ENCODE results near the gene SLC27A4. TPM values are rescaled to one million over a fixed set of nuclear protein-coding genes. Genes with fewer than 3 reads are reported as not detected.

The SLC27A4 gene
- total RNA-seq, 1 experiment from 2014 or later, result 68.4 TPM

DNA sequence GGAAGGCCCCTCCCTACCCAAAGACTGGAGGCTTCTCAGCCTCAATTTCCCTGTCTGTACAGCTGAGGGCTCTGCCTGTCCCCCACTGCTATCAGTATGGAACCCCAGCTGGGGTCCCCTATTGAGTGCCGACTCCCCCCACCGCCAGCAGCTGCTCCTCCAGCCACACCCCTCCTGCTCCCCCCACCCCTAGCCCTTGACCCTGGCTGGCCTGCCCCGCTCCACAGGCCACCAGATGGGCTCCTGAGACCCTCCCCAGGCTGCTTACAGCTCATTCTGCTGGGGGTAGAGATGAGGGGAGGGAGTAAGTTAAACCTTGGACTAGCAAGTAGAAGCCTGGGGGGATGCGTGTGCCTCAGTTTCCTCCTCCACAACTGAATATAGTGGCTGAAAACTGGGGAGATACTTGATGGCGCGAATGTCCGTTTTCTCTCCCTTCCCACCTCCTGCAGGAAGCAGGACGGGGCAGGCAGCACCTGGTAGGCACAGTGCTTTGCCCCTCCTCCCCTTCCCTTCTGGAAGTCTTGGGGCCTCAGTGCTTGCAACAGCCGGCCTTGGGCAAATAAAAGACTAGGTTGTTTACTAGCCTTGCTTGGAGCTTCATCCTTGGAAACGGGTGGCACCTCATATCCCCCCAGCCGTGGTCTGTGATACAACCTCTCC is 50.0 kb downstream of the SLC27A4 start:
- no peak for DNase-seq (ENCODE audit: low read depth)

DNA sequence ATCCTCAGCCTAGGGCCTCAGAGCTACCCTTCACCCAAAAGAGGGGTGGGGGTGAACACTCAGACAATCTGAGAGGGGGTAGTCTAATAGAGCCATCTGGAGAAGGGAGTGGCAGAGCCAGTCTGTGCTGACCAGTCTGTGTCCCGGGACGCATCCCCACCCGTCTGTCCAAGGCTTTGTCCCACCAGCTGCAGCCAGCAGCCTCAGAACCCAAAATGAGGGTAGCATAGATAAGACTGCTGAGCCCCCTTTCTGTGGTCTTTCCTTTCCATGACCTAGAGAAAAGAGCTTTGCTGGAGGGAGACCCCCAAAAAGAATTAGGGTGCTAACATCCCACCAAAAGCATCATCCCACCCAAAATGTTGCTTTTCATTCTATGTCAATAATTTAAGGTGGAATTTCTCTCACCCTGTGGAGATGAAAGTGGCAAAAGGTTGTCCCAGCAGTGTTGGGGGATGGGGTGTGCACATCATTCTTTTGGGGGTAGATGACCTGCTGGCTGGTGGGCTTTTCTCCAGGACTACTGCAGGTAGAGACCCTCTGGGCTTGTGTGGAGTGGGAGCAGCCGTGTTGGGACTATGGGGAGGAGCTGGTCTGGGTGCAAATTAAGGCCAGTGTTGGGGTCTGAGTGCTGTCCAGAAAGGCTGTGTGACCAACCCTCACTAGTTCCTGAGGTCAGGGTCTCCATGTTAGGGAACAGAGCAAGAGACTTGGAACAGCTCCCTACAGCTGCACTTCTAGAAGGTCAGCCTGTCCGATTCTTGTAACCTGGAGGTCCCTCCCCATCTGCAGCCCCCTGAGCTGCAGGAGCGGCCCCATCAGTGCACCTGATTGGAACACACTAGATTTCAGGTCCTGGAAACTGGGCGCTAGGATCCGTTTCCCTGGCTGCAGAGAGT is 50.7 kb downstream of the SLC27A4 start:
- no peak for DNase-seq (ENCODE audit: low read depth)

DNA sequence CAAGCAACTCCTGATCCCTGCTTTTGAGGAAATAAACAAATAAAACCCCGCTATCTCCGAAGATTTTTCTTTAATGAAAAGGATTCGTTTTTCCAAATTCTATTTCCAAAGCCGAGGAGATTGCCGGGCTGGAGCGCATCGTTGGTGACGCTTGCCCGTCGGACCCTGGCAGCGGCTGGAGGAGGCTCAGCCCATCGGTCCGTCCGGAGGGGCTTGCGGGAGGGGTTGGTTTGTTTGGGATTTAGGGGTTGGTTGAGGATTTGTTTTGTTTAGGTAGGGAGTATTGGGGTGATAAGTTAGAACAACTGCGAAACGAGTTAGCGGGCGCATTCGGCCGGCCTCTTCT is 51.6 kb downstream of the SLC27A4 start:
- DNase-seq (ENCODE audit: low read depth), result no peak

DNA sequence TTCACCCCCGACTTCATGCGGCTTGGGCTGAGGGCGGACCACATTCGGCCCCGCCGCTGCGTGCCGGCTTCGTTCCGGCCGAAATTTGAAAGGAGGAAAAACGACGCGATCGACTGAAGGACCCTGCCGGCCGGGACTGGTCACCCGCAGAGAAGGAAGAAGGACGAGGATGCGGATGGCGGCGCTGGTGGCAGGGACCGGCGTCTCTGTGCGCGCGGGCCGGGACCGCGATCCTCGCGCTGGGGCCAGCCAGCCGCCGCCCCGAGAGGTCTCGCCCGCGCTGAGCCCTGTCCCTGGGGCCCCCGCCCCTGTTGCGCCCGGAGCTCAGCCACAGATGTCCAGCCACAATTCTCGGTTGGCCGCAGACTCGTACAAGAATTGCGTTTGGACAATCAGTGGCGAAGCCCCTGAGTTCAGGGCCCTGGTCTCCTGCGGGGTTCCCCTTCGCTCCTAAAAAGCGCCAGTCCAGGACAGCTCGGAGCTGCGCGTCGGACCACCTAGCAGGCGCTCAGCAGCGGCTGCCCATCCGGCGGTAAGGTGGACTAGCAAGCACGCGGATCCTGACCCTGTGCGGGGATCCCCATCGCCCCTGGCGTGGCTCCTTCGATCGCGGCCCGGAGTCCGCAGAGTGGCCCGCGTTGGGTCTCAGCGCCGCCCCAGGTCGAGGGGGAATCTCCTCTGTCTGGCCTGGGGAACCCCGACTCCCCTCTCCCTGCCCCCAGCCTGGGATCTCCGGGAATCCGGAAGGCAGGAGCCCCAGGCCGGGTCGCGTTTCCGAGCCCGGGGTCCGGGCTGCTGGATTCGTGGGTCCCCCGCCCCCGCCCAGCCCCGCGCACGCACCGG is 52.2 kb downstream of the SLC27A4 start:
- DNase-seq (ENCODE audit: low read depth), result no peak

DNA sequence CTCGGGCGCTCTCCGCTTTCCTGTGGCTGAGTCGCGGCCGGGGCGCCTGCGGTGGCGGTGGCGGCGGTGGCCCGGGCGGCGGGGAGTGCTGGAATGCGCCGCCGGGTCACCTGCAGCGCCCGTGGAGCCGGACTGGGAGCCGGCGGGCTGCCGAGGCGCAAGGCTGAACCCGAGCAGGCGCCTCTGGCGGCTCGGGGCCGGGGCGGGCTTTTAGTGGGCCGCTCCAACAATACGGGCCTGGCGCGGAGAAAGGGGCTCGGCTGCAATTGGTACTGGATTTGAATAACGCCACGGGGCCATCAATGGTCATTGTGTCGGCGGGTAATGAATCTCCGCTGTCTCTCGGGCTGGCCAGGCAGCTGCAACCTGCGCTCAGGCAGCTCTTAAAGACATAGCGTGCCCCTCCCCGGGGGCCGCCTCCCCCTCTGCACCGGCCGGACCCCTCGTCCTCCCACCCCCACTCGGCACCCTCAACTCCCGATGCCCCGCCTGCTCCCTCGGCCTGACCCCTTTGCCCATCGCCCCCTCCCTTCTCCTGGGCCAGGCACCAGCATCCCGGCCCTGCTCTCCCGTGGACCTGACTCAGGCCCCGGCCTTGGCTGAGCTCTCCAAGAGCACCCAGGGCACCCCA is 52.9 kb downstream of the SLC27A4 start:
- DNase-seq (ENCODE audit: low read depth), result no peak

DNA sequence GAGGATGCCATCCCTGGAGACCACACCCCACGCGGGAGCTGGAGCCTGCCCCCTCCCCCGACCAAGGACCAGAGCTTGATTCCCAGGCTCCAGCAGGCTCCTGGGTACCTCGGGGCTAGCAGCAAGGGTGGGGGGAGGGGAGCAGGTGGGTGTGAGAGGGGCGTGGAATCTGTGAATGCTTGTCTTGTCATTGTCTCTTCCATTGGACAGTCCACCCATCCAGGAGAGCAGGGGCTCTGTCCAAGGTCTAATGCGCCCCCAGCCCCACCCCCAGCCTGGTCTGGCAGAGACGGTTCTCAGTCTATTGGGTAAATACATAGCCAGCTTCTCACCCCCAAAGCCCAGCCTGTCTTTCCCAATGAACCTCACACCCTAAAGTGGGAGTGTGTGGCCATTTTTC is 53.6 kb downstream of the SLC27A4 start:
- no peak for DNase-seq (ENCODE audit: low read depth)

DNA sequence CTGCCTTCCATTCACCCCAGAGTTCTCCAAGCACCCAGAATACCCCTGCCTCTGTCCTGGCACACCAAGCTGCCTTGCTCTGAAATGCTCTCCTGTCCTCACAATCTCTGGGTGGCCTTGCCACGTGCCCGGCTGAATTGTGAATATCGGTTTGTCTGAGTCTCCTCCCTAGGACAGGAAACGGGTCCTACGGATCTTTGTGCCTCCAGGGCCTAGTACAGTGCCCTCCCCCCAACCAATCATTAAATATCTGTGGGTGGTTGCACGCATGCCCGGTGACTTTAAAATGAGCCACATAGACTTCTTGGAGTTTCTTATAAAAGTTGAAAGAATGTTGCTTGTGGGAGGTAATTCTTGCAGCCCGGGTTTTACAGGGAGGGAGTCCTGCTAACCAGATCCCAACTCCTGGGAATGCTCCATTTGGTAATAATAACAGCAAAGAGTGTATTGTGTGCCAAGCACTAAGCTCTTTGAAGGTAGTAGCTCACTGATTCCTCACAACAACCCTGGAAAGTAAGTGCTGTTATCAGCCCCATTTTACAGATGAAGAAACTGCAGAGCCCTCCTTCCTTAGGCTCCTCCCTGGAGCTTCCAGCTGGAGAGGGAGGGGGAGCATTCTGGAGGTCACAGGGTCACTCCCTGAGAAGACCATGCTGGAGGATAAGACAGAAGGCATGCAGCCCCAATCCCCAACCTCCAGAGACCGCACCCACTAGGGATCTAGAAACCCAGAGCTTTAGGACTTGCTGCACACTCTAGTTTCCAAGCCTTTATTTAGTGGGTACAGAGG is 54.2 kb downstream of the SLC27A4 start:
- no peak for DNase-seq (ENCODE audit: low read depth)

DNA sequence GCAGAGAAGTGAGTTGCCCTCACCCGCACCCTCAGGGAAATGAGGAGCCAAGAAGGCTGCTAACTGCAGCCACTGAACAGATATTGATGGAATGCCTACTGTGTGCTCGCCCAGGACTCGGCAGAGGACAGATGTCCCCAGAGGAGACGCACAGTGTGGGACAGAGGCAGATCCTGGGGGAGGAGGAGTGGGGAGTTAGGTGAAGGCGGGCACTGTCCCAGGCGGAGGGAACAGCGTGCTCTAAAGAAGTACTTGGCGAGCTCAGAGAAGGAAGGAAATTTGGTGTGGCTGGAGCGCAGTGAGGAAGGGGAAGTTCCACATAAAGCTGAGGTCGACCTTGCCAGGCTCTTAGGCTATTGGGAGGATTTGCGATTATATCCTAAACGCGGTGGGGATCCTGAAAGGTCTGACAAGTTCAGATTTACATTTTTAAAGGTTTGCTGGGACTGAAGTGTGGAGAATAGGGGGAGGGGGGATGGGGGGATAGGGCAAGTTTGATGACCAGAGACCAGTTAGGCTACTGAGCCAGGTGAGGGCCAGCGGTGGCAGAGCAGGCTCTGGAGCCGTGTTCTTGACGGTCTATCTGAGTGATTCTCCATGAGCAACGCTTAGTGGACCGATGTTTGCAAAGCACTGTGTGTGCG is 56.8 kb downstream of the SLC27A4 start:
- DNase-seq (ENCODE audit: low read depth), result no peak

DNA sequence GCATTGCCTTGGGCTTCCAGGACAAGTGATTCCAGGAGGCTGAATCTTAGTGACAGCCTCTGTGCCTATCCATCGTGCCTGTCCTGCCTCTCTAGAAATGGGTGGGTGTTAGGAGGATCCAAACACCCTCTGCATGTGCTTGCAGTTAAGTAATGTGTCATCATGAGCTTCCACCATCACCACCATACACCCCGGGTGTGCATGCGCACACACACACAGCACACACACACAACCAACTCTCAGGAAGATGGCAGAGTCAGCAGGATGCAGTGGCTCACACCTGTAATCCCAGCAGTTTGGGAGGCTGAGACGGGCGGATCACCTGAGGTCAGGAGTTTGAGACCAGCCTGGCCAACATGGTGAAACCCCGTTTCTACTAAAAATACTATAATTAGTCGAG is 57.5 kb downstream of the SLC27A4 start:
- no peak for DNase-seq (ENCODE audit: low read depth)

DNA sequence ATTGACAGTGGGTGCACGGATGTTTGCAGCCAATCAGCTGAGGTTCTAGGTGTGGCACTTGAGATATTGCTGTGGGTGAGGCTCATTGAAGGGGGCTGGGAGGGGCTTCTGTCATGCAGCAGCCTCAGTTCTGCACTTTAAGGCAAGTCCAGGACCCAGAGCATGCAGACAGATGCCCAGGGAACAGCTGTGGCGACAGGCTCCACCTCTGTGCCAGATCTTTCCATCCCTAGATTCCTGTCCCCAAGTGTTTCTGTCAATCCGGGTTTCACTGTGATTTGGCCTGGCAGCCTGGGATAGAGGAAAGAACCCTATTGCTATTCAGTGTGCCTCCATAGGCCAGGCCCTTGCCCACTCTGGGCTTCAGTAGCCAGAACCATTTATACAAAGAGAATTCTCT is 59.5 kb downstream of the SLC27A4 start:
- DNase-seq (ENCODE audit: low read depth), result no peak

DNA sequence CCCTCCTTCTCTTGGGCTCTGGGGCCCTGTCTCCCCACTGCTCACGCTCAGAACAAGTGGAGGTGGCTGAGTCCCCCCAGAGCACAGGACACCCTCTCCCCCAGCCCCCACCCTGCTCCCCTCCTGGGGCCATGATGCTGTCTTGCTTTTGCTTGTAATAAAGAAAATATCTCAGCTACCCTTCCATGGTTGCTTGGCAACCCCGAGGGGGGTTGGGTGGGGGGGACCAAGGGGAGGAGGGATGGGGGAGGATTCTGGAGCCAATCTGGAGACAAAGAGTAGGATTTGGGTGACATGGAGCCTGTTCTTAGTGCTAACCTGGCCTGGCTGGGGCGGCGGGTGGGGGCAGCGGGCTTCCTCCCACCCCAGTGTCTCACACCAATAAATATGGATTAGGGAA is 64.2 kb downstream of the SLC27A4 start:
- no peak for DNase-seq (ENCODE audit: low read depth)

DNA sequence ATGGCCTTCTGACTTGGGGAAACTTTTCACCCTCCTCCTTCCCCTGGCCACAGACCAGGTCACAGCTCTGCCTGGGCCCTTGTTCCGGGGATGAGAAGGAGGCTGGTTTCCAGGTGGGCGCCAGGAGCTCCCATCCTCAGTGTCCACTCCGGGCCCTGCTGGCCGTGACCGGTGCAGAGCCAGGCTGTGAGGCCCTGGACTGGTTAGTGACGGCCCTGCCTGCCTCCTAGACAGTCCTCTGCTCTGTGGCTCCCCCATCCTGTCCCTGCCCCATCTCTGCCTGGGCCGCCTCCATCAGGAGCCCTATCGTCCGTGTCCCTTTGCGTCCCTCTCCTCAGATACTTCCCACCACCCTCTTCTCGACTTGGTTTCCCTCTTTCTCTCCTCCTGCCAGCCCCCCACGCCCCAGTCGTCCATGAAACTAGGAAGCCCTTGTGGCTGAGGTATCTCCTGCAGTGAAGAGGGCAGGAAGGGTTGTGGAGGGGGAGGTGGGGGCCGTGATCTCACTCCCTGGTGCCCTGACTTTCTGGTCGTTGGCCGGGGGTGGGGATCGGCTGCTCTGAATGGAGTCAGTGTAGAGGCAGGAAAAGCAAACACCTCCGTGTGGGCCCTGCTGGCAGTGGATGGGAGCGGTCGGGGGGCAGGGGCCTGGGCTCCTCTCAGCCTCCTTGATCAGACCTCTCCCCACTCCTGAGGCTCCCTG is 64.9 kb downstream of the SLC27A4 start:
- no peak for DNase-seq (ENCODE audit: low read depth)

DNA sequence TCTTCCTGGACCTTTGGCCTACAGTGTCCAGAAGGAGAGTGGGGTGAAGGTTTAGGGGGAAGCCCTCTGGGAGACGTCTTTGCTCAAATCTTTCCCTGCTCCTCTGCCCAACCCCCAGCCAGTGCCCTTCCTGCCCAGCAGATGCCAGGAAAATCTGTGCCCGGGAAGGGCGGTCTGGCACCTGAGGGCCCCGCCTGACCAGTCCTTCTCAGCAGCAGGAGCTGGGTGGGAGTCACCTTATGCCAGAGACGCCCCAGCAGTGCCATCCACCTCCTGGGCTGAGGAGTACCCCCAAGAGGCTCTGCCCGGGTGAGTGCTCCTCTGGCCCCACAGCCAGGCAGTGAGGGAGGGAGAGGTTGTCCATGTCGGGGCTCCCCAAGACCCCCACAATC is 65.4 kb downstream of the SLC27A4 start:
- no peak for DNase-seq (ENCODE audit: low read depth)

DNA sequence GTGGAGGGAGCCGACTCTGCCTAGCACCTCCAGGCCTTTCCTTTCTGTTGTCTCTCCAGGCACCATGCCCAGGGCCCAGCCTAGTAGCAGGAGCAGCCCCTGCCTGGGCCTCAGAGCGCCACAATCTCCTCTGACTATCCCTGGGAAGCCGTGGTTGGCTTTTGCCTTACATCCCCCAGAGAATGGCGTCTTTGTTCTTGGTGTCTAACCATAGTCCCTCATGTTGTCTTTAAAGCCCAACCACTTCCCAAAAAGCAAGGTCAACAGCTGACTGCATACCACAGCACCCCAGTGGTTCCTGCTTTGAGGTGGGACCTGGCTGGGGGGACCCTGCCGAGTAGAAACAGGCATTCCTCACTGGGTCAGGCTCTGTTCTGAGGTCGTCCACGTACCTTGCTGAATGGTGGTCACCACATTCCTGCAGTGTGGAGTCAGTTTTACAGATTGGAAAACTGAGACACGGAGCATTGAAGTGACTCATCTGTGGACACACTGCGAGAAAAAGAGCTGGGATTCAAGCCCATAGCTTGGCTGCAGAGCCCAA is 66.6 kb downstream of the SLC27A4 start:
- peak; percentile 84 for DNase-seq (ENCODE audit: low read depth)

DNA sequence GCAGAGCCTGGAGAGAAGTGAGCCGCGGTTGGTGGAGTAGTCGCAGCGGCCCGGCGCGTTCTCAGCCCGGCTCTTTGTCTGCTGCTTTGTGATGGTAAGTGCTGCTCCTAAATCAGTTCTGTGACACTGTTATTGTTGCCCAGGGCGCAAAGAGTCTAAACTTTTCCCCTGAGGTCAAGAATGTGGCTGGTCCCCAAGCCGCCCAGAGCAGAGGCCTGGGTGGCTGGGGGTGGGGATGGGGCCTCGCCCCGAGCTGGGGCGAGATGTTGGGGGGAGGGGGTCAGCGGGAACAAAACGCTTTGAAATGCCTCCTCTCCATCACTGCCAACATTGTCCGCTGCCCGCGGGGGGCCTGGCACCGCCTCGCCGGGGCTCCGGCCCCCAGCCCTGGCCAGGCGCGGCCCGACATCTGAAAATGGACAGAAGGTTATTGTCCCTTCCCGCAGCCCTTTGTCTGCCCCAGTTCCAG is 68.7 kb downstream of the SLC27A4 start:
- no peak for DNase-seq (ENCODE audit: low read depth)

DNA sequence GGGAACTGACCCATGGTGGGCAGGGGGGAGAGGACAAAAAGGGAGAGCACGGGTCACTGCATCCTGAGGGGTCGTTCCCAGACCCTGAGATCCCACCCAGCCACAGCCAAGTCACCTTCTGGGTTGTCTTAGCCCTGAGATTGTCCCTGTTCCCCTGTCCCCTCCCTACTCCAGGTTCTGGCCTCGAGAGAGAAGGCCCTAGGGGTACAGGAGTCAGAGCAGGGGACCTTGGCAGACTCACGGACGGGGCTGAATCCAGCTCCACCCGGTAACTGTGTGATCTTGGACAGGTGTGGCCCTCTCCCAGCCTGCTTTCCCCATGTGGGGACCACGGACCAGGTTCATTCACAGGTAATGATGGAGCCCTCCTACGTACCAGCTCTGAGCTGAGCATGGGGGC is 69.1 kb downstream of the SLC27A4 start:
- DNase-seq (ENCODE audit: low read depth), result no peak

DNA sequence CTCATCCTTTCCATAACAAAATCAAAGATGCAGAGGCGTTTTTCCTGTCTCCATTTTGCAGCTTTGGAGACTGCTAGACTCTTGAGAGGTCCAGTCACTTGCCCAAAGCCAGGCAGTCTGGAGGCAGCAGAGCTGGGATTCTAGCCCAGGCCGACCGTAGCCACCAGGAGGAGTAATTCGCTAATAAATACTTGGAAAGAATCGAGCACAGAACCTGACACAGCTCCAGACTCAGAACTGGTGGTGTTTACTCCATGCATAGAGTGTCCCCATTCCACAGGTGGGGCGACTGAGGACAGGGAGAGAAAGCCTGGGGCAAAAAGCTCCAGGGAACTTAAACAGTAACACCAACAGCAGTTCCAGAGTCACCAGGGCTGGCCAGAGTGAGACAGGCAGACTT is 69.7 kb downstream of the SLC27A4 start:
- peak; percentile 45 for DNase-seq (ENCODE audit: low read depth)

Measured in HT1080 (cell line).